HFF-Myc (cell line): ENCODE results near the gene SHB.
A peak's percentile ranks its signal among the peaks of the same experiment; 100 is the strongest.

ENCODE experiments used
- DNase-seq: peaks from one replicate; pipeline ENCODE4 v3.0.0-alpha.2; 2011; ENCODE audit warnings: low read depth; ENCODE audit errors: extremely low read depth
- H3K4me3 ChIP-seq: replicated peaks from 2 replicates; pipeline ENCODE4 v1.5.1; 2011; ENCODE audit warnings: low read depth, mild to moderate bottlenecking, control low read depth, low read length
- CTCF ChIP-seq: IDR thresholded peaks from 2 replicates; pipeline ENCODE4 v1.5.1; 2012; ENCODE audit warnings: mild to moderate bottlenecking, low read depth, low read length, control low read depth; ENCODE audit errors: missing control alignments

SHB gene

GRCh38 chr9:37929441-37929895 is 139.6 kb downstream of the SHB start:
- peak; percentile 59 for DNase-seq
- no peak for TF ChIP-seq CTCF
- no peak overlapping the region for H3K4me3 ChIP-seq

GRCh38 chr9:37928552-37929430 is 140.2 kb downstream of the SHB start:
- DNase-seq: no peak
- TF ChIP-seq CTCF: no peak
- H3K4me3 ChIP-seq: no peak overlapping the region

- TF ChIP-seq CTCF: no peak
- DNase-seq: no peak
- no peak overlapping the region for H3K4me3 ChIP-seq
These were observed 141.2 kb downstream of the SHB start for GRCh38 chr9:37927601-37928551.

GRCh38 chr9:37927132-37927531 is 141.9 kb downstream of the SHB start:
- no peak overlapping the region for H3K4me3 ChIP-seq
- no peak for DNase-seq
- TF ChIP-seq CTCF: no peak

- TF ChIP-seq CTCF: no peak
- DNase-seq: no peak
These were observed 142.3 kb downstream of the SHB start for GRCh38 chr9:37926737-37927118.

GRCh38 chr9:37925786-37926736 is 143.0 kb downstream of the SHB start:
- TF ChIP-seq CTCF: no peak
- DNase-seq: no peak
- no peak overlapping the region for H3K4me3 ChIP-seq

More at GRCh38 chr9:37926737-37927118, 142.3 kb downstream of the SHB start:
- no peak overlapping the region for H3K4me3 ChIP-seq
